ENCODE data around the gene KCNQ4. TPM values are rescaled to one million over a fixed set of nuclear protein-coding genes. Genes with fewer than 3 reads are reported as not detected.

KCNQ4 gene
- total RNA-seq, 1 experiment from 2014 or later: 1.4 TPM

- no peak overlapping the region for H4K91ac ChIP-seq (ENCODE audit: insufficient read length, low read depth, low read length)
- H2BK20ac ChIP-seq (ENCODE audit: low read depth, low read length, poor library complexity, severe bottlenecking): no peak overlapping the region
- no peak for DNase-seq
- H2AFZ ChIP-seq (ENCODE audit: low read length): no peak overlapping the region
- H3K18ac ChIP-seq (ENCODE audit: insufficient read length, low read depth, low read length): no peak overlapping the region
- no peak overlapping the region for H2BK15ac ChIP-seq (ENCODE audit: low read depth, low read length)
- no peaks in the 10 kb centered on the region for H3K27me3 ChIP-seq (ENCODE audit: insufficient read depth, low read length)
- no peak overlapping the region for H2BK5ac ChIP-seq (ENCODE audit: insufficient read length, low read length)
- H3K14ac ChIP-seq (ENCODE audit: insufficient read depth, low read length): no peak overlapping the region
- no peak overlapping the region for H3T11ph ChIP-seq (ENCODE audit: low read length)
- no peak overlapping the region for H2BK12ac ChIP-seq (ENCODE audit: insufficient read length, low read depth, low read length)
- H3K23ac ChIP-seq (ENCODE audit: insufficient read length, low read depth, low read length): no peak overlapping the region
- H3K23me2 ChIP-seq (ENCODE audit: insufficient read length, low read depth, low read length, poor library complexity, severe bottlenecking): no peaks in the 10 kb centered on the region
- H3K79me2 ChIP-seq (ENCODE audit: insufficient read depth, low read length): no peaks in the 10 kb centered on the region
- H2BK120ac ChIP-seq (ENCODE audit: low read depth, low read length, poor library complexity, severe bottlenecking): no peak overlapping the region
- H3K79me1 ChIP-seq (ENCODE audit: insufficient read depth, low read depth, low read length, poor library complexity, severe bottlenecking): no peaks in the 10 kb centered on the region
- no peak for TF ChIP-seq CTCF (conservative IDR thresholded peaks at IDR 0.05)
- H3K4me1 ChIP-seq (ENCODE audit: insufficient read depth, low read length): no peaks in the 10 kb centered on the region
- no peaks in the 10 kb centered on the region for H4K20me1 ChIP-seq (ENCODE audit: control insufficient read depth, insufficient read depth, insufficient read length)
- H3K56ac ChIP-seq (ENCODE audit: insufficient read length, low read depth, low read length): no peak overlapping the region
- H3K36me3 Mint-ChIP-seq (ENCODE audit: insufficient read depth in 1 of 3, low read depth in 3 of 3): peaks cover 22 to 91% (median 83%) of the 10 kb centered on the region in 3 experiments; a peak in 6 of 7 replicates
- H3K4me3 Mint-ChIP-seq: no peak overlapping the region
- no peak overlapping the region for H3K27ac ChIP-seq (ENCODE audit: insufficient read length, low read depth, low read length)
- no peaks in the 10 kb centered on the region for H3K27me3 Mint-ChIP-seq (ENCODE audit: low read depth)
- 0 out of 4 replicates have a peak, but pooled peaks cover 0 to 2% of the 10 kb centered on the region in 2 experiments for H3K4me1 Mint-ChIP-seq
- no peak overlapping the region for H2AK5ac ChIP-seq (ENCODE audit: insufficient read length, low read length)
- no peak overlapping the region for H3K4me2 ChIP-seq (ENCODE audit: insufficient read depth, insufficient read length, low read length)
- H3K9me3 Mint-ChIP-seq: no peaks in the 10 kb centered on the region
- H3K9me3 ChIP-seq (ENCODE audit: control insufficient read depth, low read depth, low read length): no peaks in the 10 kb centered on the region
- H3K4ac ChIP-seq (ENCODE audit: low read depth, low read length): no peak overlapping the region
- H3K27ac Mint-ChIP-seq: no peak overlapping the region
- H4K8ac ChIP-seq (replicated peaks; ENCODE audit: insufficient read length, low read depth, low read length): no peak overlapping the region
- no peak overlapping the region for H3K9ac ChIP-seq (ENCODE audit: extremely low read depth, insufficient read length, low read length)
- WGBS (ENCODE audit: extremely low coverage, insufficient read length, low lambda C conversion rate): no CpG with 5 or more reads among the region's 4 CpGs
- no peak overlapping the region for H4K5ac ChIP-seq (ENCODE audit: insufficient read length, low read depth, low read length)
Measured at GRCh38 chr1:40751802-40752201, 31.8 kb upstream of the KCNQ4 start.
